Kidney (tissue), 14 donors: ENCODE data around the gene C1orf35. TPM values are rescaled to one million over a fixed set of nuclear protein-coding genes. Genes with fewer than 3 reads are reported as not detected.

Experiments used
- DNase-seq, 5 donors: peaks; one replicate each; pipeline ENCODE4 v3.0.0-alpha.2; 2013 to 2020
- FAIRE-seq: peaks from 2 replicates; lab custom pipeline; 2012; peaks lifted over from hg19 to GRCh38; lab: Jason Lieb, UNC
- H3K27ac ChIP-seq, 2 donors: one replicate each; pipeline ENCODE4 v1.7.0; 2013; ENCODE audit warnings: low read depth in 2 of 2, low read length in 2 of 2, inconsistent platforms in 1 of 2
- H3K27me3 ChIP-seq: one replicate; pipeline ENCODE4 v1.7.1; 2013; ENCODE audit warnings: low read length, inconsistent platforms; ENCODE audit not compliant: control insufficient read depth, insufficient read depth
- H3K36me3 ChIP-seq, 3 donors: one replicate each; pipeline versions ENCODE4 v1.7.0 to v1.7.1; 2013; ENCODE audit warnings: low read length in 3 of 3, control low read depth in 1 of 3, inconsistent platforms in 1 of 3; ENCODE audit not compliant: insufficient read depth in 3 of 3, control insufficient read depth in 2 of 3
- H3K4me1 ChIP-seq, 3 donors: one replicate each; pipeline versions ENCODE4 v1.7.0 to v1.7.1; 2013; ENCODE audit warnings: low read length in 3 of 3, inconsistent platforms in 1 of 3, low read depth in 1 of 3; ENCODE audit not compliant: control insufficient read depth in 2 of 3, insufficient read depth in 2 of 3
- H3K4me3 ChIP-seq, 3 donors: one replicate each; pipeline versions ENCODE4 v1.7.0 to v1.8.1; 2013; ENCODE audit warnings: low read length in 3 of 3, control low read depth in 1 of 3, inconsistent platforms in 1 of 3
- H3K9ac ChIP-seq, 3 donors: one replicate each; pipeline versions ENCODE4 v1.7.0 to v1.7.1; 2013; ENCODE audit warnings: low read length in 3 of 3, control low read depth in 1 of 3, inconsistent platforms in 1 of 3
- H3K9me3 ChIP-seq, 3 donors: one replicate each; pipeline versions ENCODE4 v1.7.0 to v1.7.1; 2013; ENCODE audit warnings: low read length in 3 of 3, control low read depth in 1 of 3, inconsistent platforms in 1 of 3; ENCODE audit not compliant: control insufficient read depth in 2 of 3, insufficient read depth in 1 of 3
- CTCF ChIP-seq: IDR thresholded peaks from 3 replicates; pipeline ENCODE4 v1.5.1; 2012; ENCODE audit warnings: mild to moderate bottlenecking, moderate library complexity, borderline replicate concordance; ENCODE audit not compliant: insufficient read depth; ENCODE audit errors: extremely low read depth
- intact Hi-C: fragments of 100-400 bp; cut with DNase I; formaldehyde crosslinking; loops from one replicate; pipeline ENCODE4 v1.11.1; 2022
- polyA plus RNA-seq: library from polyadenylated mRNA; stranded (reverse); fragments of 350-450 nt; fragmentation: Illumina TruSeq; extraction: RNeasy Lipid Tissue Mini Kit (QIAGEN cat#74804); gene quantifications from one replicate; pipeline ENCODE4 v1.2.3, GENCODE V29; 2014; ENCODE audit warnings: low read depth, low replicate concordance; ENCODE audit not compliant: insufficient read depth
- total RNA-seq: library from RNA; stranded (reverse); fragmentation: NEBNext Ultra II Directional; extraction: Animal tissue kit (Norgen Biotek cat#: 25700); gene quantifications from one replicate; pipeline ENCODE4 v1.2.1, GENCODE V29; 2021
- donor health status: control.
- donor health status: control.
- donor health status: control.
- donor health status: control.
- donor health status: control.
- donor health status: DM: yes; HTN: yes; CAD: no.
- donor health status: Normal renal cell carcinoma (clear cell type).

C1orf35 gene
- total and polyA plus RNA-seq, 2 donors from 2014 or later, result 17.4 to 17.6 TPM

DNA sequence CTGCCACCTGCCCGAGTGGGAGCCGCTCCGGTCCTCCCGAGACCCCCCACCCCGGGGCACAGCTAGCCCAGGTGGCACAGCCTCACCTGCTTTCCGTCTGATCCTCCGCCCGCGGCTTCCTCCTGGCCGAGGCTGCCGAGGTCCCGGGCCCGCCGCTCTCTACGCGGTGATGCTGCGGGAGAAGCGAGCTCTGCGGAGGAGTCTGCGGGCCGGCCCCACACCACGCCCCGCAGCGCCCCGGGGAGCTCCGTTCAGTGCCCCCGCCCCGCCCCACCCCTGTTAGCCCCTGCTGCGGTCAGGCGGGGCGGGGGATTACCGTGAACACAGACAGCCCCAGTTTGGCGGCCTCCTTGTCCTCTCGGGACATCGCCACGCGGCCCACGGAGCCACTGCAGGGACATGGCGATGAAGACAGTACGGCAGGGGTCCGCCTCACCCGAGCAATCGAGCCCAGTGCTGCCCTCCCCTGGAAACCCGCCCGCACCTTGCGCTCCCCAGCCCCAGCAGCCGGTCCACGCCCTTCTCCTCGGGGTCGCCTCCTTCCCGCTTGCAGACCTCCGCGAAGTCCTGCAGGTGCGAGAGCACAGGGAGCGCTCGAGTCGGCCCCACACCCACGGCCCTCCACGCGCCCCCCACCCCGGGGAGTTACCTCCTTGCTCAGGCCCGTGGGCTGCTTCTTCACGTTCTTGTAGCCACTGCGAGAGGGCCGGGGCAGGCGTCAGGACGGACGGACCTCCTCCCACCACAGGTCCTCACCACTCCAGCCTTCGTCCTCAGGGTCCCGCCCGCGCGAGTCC is 933 bp downstream of the C1orf35 start:
- H3K27me3 ChIP-seq, result no peaks in the 10 kb centered on the region
- FAIRE-seq (no peak), DNase-seq (peak; percentile 54 to 88 (median 60))
- H3K4me3 ChIP-seq, result peak overlapping the region; percentile 27 to 81 (median 30)
- H3K36me3 ChIP-seq, result peaks cover 0 to 27% (median 23%) of the 10 kb centered on the region in 3 donors
- H3K27ac ChIP-seq, result peak overlapping the region in 1 of 2 donors; percentile 89
- no peaks in the 10 kb centered on the region for H3K9me3 ChIP-seq
- TF ChIP-seq CTCF, result no peak
- H3K9ac ChIP-seq, result peak overlapping the region in 1 of 3 donors; percentile 19
- H3K4me1 ChIP-seq, result peaks cover 0 to 7% (median 4%) of the 10 kb centered on the region in 3 donors
- intact Hi-C loops, result no loop called here

DNA sequence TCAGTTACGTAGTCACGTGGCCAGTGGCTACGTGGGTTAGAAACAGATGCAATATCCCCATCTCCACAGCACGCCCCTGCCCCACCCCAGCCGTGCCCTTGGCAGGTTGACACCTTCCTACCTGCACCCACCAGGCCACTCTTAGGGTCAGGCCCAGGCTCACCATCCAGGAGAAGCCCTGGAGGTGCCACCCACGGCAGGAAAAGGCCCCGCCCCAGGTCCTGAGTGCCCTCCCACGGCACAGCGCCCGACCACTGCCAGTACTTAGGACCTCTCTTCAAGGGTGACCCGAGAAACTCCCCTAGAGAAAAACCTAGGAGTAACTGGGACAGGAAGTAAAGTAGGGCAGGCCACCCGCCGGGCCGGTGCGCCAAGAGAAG is 1.5 kb downstream of the C1orf35 start:
- intact Hi-C loops, result no loop called here
- no peak overlapping the region for H3K27ac ChIP-seq
- peaks cover 0 to 7% (median 4%) of the 10 kb centered on the region in 3 donors for H3K4me1 ChIP-seq
- peaks cover 0 to 30% (median 21%) of the 10 kb centered on the region in 3 donors for H3K36me3 ChIP-seq
- H3K9me3 ChIP-seq, result no peaks in the 10 kb centered on the region
- H3K27me3 ChIP-seq, result no peaks in the 10 kb centered on the region
- FAIRE-seq (no peak), DNase-seq (peak in 2 of 5 donors; percentile 62 to 76)
- TF ChIP-seq CTCF, result no peak
- peak overlapping the region in 1 of 3 donors; percentile 19 for H3K9ac ChIP-seq
- peak overlapping the region in 1 of 3 donors; percentile 81 for H3K4me3 ChIP-seq

GRCh38 chr1:228100822-228101613 is 2.1 kb downstream of the C1orf35 start:
- FAIRE-seq, result no peak
- Histone ChIP-seq H3K4me3 (peak overlapping the region in 1 of 3 donors; percentile 81), H3K36me3 (peaks cover 0 to 24% (median 18%) of the 10 kb centered on the region in 3 donors), H3K4me1 (peaks cover 0 to 7% (median 4%) of the 10 kb centered on the region in 3 donors), H3K9me3 (no peaks in the 10 kb centered on the region), H3K27ac (no peak overlapping the region), H3K27me3 (no peaks in the 10 kb centered on the region), H3K9ac (peak overlapping the region in 1 of 3 donors; percentile 19)
- DNase-seq, result peak in 2 of 5 donors; percentile 56 to 73
- no peak for TF ChIP-seq CTCF
- intact Hi-C loops, result no loop called here
